ENCODE measurements around the gene NUMBL.
"Not testable (repeated sequence)": the region's sequence is repeated elsewhere in the genome, so short reads cannot be mapped to it uniquely, and the experiment has no call there.

The NUMBL gene

GRCh38 chr19:40629346-40629745, 61.1 kb downstream of the NUMBL start:
- DNase-seq (ENCODE audit: low read depth) = no peak

GRCh38 chr19:40627486-40628279, 62.8 kb downstream of the NUMBL start:
- no peak for DNase-seq (ENCODE audit: low read depth)

GRCh38 chr19:40626918-40627317, 63.5 kb downstream of the NUMBL start:
- DNase-seq (ENCODE audit: low read depth) = no peak

DNA sequence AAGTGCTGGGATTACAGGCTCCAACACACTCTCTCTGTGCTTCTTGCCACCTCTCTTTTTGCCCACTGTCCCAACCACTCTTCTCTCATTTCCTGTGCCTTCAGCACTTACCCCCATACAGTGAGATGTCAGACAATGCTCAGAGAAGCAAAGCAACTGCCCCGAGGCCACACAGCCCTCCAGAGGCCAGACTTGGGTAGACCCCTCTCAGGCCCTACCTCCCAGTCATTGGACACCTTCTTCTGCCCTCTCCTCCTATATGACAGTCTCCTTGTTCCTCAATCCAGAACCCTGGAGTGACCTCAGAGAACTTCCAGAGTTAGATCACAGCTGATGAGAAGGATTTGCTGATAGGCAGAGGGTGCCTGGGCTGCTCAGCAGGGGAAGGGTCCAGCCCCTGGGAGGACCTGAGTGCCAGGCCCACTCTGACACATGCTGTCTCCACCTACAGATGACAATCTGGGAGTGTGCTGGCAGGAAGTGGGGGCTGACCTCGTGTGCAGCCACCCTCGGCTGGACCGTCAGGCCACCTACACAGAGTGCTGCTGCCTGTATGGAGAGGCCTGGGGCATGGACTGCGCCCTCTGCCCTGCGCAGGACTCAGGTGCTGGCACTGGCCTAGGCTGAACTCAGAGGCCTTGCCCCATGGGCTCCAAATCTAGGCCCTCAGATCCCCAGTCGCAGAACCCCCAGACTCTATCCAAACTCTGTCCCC, 64.9 kb downstream of the NUMBL start:
- no peak for DNase-seq (ENCODE audit: low read depth)

- DNase-seq (ENCODE audit: low read depth) = not testable (repeated sequence)
Observed at GRCh38 chr19:40624369-40625153, 65.9 kb downstream of the NUMBL start.

GRCh38 chr19:40623403-40624251, 66.8 kb downstream of the NUMBL start:
- no peak for DNase-seq (ENCODE audit: low read depth)

- no peak for DNase-seq (ENCODE audit: low read depth)
Observed at GRCh38 chr19:40622773-40623075, 67.7 kb downstream of the NUMBL start.

DNA sequence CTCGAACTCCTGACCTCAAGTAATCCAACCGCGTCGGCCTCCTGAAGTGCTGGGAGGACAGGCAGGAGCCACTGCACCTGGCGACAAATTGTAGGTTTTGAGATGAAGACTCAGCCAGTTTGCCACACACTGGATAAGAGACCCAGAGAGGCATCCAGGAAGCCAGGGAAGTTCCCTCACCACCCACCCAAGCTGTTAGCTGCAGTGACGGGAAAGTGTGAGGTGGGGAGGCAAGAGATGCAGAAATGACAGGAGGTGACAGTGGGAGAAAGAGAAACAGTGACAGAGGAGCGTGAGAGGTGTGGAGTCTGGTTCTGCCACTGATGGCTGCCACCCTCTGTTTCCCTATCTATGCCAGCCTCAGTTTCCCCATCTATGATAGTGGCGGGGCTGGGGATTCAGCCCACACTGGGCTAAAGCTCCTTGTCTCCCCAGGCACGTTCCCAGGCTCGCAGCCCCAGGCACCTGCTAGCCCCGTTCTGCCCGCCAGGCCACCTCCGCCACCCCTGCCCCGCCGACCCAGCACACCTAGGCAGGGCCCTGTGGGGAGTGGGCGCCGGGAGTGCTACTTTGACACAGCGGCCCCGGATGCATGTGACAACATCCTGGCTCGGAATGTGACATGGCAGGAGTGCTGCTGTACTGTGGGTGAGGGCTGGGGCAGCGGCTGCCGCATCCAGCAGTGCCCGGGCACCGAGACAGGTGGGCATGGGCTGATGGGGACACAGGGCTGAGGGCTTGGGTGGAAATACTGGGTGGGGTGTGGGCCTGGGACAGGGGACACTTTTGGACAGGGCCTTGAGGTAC, 68.3 kb downstream of the NUMBL start:
- DNase-seq (ENCODE audit: low read depth) = no peak

GRCh38 chr19:40621283-40621682, 69.2 kb downstream of the NUMBL start:
- DNase-seq (ENCODE audit: low read depth) = no peak

DNA sequence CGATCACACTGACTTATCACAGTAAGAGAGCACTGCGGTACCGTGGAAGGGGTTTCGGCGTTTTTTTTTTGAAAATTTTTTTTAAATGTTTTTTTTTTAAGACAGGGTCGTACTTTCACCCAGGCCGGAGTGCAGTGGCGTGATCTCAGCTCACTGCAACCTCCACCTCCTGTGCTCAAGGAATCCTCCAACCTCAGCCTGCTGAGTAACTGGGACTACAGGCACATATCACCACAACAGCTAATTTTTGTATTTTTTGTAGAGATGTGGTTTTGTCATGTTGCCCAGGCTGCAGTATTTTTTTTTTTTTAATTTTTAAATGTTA, 70.3 kb downstream of the NUMBL start:
- DNase-seq (ENCODE audit: low read depth) = no peak

DNA sequence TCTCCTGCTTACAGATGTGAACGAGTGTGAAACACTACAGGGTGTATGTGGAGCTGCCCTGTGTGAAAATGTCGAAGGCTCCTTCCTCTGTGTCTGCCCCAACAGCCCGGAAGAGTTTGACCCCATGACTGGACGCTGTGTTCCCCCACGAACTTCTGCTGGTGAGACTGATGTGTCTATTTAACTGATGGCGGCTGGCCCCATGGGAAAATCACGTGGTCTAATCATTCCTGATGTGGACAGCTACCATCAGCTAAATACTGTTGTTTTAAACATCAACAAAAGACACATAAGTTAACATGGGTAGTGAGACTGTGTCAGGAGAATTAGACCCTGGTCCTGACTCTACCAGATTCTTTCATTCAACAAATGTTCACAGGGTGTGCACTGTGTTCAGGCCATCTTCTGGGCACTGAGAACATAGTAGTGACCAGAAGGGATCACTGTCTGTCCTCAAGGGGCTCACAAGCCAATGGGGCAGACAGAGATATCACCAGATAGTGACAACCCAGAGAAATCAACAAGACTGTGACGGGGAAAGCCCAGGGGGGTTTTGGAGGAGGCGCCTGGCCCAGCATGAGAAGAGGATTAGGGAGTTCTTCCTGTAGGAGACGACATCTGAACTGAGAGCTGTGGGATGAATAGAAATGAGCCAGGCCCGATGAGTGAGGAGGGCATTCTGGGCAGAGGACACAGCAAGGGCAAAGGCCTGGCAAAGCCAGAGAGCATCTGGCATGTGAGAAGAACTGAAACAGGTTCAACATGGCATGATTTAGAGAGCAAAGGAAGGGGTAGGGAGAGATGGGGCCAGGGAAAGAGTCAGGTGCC, 70.9 kb downstream of the NUMBL start:
- DNase-seq (ENCODE audit: low read depth) = no peak

DNA sequence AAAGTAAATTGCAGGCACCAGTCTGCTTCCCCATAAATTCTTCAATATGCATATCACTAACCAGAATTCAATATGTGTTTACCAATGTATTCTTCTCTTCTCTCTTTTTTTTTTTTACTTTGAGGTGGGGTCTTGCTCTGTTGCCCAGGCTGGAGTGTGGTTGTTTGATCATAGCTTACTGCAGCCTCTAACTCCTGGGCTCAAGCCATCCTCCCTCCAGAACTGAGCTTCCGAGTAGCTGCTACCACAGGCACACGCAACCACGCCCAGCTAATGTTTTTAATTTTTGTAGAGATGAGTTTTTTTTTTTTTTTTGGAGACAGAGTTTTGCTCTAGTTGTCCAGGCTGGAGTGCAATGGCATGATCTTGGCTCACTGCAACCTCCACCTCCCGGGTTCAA, 72.5 kb downstream of the NUMBL start:
- DNase-seq (ENCODE audit: low read depth) = no peak

- no peak for DNase-seq (ENCODE audit: low read depth)
Observed at GRCh38 chr19:40616941-40617340, 73.5 kb downstream of the NUMBL start.

GRCh38 chr19:40616178-40616577, 74.3 kb downstream of the NUMBL start:
- no peak for DNase-seq (ENCODE audit: low read depth)

All from stimulated activated CD8-positive, alpha-beta memory T cell treated with anti-CD3 and anti-CD28 coated beads, Interleukin-15, amount 100 ng/mL, for 24 hours (primary cell).